Amniotic stem cell (primary cell): ENCODE measurements around the gene COL18A1.
A peak's percentile ranks its signal among the peaks of the same experiment; 100 is the strongest.

Experiments
- DNase-seq: peaks from one replicate; lab custom pipeline; 2025; lab: John Stamatoyannopoulos, UW

The COL18A1 gene

DNA sequence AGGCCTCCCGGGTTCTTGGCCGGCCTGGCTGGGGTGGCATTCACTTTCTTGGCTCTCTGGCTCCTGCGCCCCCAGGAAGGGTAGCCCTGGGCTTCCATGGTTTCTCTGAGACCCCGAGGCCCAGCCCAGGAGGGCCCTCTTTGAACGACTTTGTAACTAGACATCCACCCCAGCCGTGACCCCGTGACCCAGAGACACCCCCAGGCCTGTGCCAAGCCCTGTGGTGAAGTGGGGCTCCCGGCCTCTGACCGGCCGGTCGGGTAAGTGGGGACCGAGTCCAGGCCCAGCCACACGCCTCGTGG is 64.0 kb downstream of the COL18A1 start:
- no peak for DNase-seq

DNA sequence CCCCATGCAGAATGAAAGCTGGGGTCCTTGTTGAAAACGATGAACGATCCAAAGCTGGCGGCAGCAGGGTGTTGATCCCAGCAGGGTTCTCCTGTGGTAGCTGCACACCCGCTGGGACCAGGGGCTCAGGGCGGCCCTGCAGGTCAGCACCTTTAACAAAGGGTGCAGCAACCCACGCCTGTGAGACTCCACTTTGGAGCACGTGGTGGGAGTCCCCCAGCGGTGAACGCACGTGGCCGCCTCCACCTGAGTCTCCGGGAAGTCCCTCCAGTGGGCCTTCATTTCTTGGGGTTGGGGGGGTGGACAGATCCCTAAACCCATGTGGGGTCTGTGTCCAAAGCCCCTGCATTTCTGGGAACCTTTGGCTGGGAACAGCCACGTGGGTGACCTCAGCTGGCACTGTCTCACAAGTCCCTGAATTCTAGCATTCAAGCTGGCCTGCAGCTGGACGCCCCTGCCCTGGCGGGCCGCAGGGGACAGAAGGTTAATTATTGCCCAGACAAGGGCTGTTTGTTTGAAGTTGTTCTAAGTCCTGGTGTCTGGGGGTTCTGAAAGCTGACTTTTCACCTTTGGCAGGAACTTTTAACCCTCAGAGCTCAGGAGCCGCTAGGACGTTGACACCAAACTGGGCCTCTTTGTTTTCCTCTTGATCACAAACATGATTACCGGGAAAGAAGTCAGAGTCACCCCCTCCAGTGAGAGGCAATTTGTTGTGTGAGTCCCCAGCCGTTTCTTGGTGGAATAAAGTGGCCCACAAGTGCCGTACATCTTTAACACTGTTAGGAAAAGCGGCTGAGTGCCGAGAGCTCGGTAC is 64.5 kb downstream of the COL18A1 start:
- no peak for DNase-seq

- no peak for DNase-seq
Measured at GRCh38 chr21:45470087-45470515, 65.1 kb downstream of the COL18A1 start.

GRCh38 chr21:45470773-45471524 is 66.0 kb downstream of the COL18A1 start:
- peak; percentile 71 for DNase-seq

DNA sequence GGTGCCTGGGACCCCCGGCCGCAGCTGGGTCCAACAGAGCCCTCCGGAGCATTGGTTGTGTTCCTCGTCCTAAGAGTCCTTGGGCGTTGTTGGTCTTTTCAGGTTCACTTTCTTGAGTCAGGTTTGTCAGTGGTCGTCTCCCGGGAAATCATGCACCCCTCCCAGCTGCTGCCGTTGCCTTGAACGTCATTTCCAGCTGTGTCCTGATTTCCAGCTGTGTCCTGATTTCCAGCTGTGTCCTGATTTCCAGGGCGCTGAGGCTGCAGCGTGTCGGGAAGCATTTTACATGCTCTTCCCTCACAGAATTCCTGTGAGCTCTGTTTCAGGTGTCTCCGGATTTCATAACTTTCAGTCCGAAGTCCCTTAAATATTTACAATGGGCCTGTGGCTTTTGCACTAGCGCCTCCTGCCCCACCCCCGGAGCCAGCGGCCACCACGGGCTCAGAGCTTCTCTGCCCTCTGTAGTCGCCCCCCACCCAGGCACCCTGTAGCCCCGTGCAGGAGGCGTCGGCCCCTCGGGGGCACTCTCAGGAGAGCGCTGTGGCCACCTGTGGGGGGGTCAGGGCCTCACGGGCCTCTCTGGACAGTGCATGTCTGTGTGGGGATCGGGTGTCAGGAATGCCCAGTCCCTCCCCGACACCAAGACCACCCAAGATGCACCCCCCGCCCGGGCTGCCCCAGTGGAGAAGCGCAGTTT is 66.7 kb downstream of the COL18A1 start:
- DNase-seq, result no peak

DNA sequence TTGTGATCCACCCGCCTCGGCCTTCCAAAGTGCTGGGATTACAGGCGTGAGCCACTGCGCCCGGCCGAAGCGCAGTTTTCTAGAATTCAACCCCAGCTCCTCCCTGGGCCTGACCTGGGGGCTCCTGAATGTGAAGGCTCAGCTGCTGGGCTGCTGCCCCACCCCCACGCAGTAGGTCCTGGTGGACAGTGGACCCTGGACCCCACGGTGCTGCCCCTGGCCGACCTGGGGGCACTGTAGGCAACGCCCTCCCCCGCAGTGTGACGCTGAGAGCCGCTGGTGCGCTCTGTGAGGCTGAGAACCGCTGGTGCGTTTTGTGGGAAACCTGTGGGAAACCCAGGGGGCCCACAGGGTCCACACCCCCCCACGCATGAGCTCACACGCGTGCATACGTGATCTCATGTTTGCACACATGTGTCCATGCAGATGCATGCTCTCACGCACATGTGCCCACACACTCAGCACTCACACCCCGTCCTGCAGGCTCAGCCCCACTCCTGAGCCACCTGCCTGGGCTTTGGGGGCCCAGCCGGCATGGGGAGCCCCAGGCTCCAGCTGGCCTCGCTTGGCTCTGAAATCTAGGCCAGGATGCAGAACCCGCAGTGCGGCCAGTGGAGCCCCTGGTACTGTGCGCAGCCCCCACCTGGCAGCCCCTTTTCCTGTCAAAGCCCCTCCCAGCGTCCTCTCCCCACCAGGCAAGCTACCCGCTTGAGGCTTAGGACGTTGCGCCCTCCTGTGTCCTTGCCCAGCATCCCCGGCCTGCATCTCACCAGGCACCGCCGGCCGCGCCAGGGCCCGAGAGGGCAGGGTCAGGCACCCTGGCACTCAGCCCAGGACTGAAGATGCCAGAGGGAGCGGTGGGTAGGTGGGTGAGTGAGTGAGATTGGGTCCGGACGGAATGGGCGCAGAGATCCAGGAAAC is 67.7 kb downstream of the COL18A1 start:
- no peak for DNase-seq

DNA sequence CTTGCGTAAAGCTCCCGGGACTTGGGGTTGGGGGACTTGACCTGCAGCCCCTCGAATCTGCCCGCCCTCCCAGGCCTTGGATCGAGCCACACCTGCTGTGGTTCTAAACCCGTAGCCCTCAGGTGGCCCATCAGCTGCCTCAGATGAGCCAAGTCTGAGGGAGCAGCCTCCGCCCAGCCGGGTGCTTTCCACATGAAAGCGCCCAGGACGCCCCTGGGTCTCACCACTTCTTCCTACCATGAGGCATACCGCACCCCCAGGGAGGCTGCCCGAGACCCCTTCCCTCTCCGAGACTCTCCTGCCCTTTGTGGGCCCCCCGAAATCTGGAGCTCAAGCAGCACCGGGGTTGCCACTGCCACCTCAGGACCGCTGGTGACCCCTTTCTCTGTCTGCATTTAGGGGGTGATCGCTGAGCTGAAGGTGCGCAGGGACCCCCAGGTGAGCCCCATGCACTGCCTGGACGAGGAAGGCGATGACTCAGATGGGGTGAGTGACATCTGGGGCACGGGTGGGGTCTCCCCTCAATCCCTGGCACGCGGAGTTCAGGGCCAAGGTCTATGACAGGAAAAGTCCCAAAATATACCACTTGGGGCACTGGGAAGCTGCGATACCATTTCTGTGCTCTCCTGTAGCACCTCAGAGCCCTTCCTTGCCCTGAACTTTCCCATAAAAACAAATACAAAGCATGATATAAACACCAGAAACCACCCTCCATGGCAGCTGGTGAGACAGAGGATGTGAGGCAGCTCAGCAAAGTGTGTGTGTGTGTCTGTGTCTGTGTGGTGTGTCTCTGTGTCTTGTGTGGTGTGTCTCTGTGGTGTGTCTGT is 68.7 kb downstream of the COL18A1 start:
- no peak for DNase-seq

- no peak for DNase-seq
Measured at GRCh38 chr21:45474323-45474950, 69.5 kb downstream of the COL18A1 start.

- DNase-seq, result no peak
Measured at GRCh38 chr21:45475004-45475685, 70.2 kb downstream of the COL18A1 start.

DNA sequence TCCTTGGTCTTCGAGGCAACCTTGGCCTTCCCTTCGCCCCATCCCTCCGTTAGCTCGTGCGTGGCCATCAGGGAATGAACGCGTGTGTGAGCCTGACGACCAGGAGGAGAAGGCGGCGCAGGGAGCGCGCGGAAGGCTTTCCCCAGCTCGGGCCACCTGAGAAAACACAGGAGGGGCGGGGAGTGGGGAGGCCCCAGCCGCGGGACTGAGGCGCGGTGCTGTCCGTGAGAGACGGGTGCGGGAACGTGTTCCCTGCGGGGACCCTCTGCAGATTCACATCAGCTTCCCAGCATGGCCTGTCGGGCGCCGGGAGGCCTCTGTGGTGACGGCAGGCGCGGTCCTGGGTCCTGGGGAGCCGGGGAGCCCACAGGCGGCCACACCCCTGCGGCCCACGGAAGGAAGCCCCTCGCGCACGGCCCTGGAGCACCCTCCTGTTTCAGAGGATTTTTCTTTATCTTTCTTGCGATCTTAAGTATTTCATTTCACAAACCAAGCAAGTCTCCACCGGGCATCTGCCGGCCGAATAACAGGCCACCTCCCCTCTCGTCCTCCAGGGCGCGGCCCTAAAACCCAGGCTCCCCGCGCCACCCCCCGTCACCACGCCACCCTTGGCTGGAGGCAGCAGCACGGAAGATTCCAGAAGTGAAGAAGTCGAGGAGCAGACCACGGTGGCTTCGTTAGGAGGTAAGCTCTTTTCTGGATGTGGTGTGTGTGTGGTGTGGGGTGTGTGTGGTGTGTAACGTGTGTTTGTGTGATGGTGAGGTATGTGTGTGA is 71.0 kb downstream of the COL18A1 start:
- DNase-seq, result no peak

DNA sequence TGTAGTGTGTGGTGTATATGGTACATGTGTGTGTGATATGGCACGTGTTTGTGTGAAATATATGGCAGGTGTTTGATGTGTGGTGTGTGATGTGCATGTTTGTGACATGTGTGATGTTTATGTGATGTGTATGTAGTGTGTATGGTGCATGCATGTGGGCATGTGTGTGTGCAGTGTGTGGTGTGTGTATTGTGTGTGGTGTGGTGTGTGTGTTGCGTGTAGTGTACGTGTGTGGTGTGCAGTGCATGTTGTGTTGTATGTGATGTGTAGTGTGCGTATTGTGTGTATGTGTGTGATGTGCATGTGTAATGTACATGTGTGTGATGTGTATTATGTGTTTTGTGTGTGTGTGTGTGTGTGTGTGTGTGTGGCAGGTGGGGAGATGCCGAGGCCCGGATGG is 71.6 kb downstream of the COL18A1 start:
- no peak for DNase-seq

- DNase-seq, result no peak
Measured at GRCh38 chr21:45477176-45478114, 72.5 kb downstream of the COL18A1 start.

GRCh38 chr21:45478115-45478801 is 73.3 kb downstream of the COL18A1 start:
- DNase-seq, result no peak

DNA sequence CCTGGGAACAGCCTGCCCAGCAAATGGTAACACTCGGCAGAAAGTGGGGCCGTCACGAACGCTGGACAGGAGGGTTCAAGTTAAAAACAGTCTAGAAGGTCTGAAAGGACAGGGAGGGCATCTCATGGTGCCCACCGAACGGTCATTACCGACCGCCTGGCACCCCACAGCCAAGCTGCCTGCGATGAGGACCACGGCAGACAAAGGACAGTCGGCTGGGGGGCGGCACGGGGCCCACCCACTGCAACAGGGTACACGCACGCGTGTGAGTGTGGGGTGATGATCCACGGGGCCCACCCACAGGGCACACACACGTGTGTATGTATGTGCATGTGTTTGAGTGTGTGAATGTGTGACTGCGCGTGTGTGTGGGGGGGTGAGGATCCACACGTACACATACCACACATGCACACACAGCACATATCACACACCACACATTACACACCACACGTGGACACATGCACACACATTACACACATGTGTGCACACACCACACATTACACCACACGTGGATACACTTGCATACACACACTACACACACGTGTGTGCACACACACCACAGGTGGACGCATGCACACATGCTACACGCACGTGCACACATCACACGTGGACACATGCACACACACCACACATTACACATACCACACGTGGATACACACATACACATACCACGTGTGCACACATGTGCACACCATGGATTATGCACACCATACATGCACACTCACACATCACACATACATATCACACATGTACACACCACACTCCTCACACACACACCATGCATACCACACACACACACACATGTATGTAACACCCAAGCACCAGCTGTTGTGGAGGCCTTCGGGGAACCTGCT is 74.1 kb downstream of the COL18A1 start:
- no peak for DNase-seq

- DNase-seq, result no peak
Measured at GRCh38 chr21:45479691-45480675, 75.0 kb downstream of the COL18A1 start.
